HL-60 (cell line): Measurements from ENCODE around the gene TUBG2.

Experiments
- CTCF ChIP-seq: IDR thresholded peaks from one replicate; pipeline ENCODE4 v1.5.1; 2011; ENCODE audit warnings: low read length, control low read depth, inconsistent platforms; ENCODE audit not compliant: insufficient read depth
- GABPA ChIP-seq: IDR thresholded peaks from 2 replicates; pipeline ENCODE4 v1.6.1; 2012; ENCODE audit warnings: low read depth
- POLR2AphosphoS5 ChIP-seq: IDR thresholded peaks from 2 replicates; pipeline ENCODE4 v1.6.1; 2012; ENCODE audit warnings: low read depth
- REST ChIP-seq: IDR thresholded peaks from 2 replicates; pipeline ENCODE4 v1.6.1; 2012; ENCODE audit warnings: low read depth; ENCODE audit not compliant: insufficient replicate concordance
- SPI1 ChIP-seq: IDR thresholded peaks from 2 replicates; pipeline ENCODE4 v1.6.1; 2012; ENCODE audit warnings: low read depth, mild to moderate bottlenecking, borderline replicate concordance

GRCh38 chr17:42677012-42677857 is 18.2 kb downstream of the TUBG2 start:
- TF ChIP-seq CTCF: no peak
- TF ChIP-seq REST: no peak
- TF ChIP-seq POLR2AphosphoS5: no peak
- no peak for TF ChIP-seq GABPA
- no peak for TF ChIP-seq SPI1
